Nucleus accumbens (tissue), 56 donors: ENCODE measurements around the gene FBXL16.

Source experiments
- DNase-seq, 56 donors: peaks; one replicate each; lab custom pipeline; 2025; lab: John Stamatoyannopoulos, UW

Gene FBXL16

DNA sequence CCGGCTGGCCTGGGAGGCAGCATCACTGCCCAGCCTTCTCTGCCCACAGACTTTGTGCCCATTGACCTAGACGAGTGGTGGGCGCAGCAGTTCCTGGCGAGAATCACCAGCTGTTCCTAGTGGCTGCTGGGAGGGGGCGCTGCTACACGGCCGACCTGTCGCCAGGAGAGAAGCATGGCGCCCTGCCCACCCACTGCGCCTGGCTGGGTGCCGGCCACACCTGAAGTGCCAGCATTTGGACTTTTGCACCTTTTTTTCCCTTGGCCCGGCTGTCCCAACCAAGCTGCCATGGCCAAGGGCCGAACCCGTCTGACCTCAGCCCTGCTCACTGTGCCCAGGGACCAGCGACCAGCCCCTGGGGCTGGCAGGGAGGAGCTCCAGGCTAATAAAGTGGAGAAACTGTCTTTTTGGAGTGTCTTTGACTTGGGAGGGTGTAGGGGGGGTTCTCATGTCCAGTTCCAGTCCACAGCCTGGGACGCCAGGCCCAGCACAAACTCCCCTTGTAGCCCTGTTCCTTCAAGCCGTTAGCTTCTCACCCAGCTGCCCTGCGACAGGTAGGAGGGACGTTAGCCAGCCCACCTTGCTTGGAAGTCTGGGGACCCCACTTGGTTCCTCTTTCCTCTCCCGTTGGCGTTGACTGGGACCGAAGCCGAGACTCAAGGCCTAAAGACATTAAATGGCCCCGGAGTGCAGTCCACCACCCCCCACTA is 57.4 kb downstream of the FBXL16 start:
- peak in 5 of 56 donors; percentile 3 to 43 (median 13) for DNase-seq

DNA sequence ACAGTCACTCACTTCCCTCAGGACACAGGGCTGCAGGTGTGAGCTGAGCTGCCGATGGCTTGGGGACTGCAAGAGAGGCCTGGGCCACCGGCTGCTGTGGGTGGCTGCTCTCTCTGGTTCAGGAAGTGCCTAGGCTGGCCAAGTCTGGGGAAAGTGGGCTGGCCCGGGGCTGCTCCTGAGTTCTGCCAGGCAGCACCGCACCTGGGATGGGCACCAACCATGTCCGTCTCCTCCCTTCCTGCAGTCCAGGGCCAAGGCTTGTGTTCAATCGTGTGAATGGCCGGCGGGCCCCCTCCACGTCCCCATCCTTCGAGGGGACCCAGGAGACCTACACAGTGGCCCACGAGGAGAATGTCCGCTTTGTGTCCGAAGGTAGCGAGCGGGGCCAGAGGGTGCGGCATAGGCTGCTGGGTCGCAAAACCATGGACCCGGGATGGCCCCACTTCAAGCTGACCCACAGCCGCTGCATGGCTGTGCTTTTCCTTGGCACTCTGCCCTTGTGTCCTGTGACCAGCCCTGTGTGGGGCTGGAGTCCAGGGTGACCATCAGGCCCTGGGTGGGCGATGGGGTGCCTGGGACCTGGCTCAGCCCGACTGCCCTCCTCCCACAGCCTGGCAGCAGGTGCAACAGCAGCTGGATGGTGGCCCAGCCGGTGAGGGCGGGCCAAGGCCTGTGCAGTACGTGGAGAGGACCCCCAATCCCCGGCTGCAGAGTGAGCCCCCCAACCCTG is 58.3 kb downstream of the FBXL16 start:
- peak in 2 of 56 donors; percentile 11 to 14 for DNase-seq

DNA sequence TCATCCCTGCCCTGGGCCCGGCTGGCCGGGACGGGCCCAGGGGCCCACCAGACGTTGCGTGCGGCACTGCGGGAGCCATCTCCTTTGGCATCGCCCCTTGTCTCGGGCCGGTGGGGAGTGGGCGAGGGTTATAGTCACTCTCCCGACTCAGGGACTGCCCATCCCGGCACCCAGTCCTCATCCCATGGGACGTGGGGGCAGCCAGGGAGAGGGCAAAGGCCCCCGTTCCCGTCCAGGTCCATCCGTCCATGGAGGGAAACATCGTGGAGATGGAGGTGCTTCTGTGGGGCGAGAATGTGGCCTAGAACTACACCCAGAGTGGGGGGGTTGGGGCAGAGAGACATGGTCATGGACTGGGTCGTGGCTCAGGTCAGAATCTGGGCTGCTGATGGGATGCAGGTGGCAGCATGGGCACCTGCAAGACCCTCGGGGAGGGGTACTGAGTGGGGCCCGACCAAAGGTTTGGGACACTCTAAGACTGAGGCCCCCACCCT is 58.9 kb downstream of the FBXL16 start:
- no peak for DNase-seq

DNA sequence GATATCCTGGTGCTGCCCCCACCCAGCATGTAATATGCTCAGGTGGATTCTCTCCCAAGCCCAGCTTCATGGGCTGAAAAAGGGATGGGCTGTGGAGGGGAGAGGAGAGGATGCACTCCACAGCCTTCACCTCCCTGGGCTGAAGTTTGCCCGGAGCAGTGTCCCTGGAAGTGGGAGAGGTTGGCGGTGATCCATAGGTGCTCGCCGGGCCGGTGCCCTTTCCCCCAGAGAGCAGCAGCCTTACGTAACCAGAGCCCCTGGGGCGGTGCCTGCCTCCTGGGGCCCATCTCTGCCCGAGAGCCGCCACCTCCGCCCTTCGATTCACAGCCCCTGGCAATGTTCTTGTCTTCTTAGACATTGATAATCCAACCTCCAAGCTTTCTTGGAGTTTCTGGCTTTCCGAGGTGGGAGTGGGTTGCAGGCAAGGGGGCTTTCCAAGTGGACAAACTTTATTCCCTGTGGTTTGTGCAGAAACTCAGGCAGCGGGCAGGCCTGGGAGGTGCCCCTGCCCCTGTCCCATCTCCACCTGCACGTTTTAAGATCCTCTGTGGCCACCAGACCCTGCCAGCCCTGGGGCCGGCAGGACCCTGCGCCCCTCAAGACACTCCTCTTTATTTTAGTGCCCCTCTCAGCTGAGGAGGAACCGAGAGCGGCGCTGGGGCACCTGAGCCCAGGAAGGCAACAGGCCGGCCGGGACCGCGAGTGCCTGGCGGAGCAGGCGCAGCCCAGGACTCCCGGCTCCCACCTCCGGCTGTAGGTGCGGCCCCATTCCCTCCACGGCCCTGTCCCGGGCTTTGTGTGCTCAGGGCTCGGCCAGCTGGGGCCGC is 59.5 kb downstream of the FBXL16 start:
- no peak for DNase-seq

DNA sequence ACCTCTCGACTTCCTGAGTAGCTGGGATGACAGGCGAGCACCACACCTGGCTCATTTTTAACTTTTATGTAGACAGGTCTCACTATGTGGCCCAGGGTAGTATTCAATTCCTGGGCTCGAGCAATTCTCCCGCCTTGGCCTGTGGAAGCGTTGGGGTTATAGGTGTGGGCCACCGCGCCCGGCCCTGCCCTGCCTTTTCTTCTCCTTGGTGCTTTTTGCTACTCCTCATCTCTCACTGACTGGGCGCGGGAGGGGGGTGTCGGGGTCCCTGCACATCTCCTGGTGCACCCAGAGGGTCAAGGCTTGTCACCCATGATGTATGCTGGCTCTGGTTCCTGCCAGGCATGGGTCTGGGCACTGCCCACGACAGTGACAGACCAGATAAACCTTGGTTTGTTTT is 61.0 kb downstream of the FBXL16 start:
- no peak for DNase-seq

DNA sequence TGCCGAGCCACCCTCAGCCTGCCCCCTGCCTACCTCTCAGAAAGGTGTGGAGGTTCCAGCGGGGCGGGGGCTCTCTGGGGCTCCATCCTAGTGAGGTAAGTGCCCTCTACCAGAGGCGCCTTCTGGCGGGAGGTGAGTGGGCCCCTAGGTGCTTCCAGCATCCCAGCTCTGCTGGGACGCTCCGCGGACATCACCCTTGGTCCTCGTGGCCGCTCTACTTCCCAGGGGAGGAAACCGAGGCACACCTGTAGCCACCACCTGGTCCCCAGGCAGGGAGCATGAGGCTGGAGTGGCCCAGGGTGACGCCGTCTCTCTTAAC is 62.6 kb downstream of the FBXL16 start:
- DNase-seq, result no peak
